Immature natural killer cell (primary cell): Measurements from ENCODE around the gene HUS1. TPM values are rescaled to one million over a fixed set of nuclear protein-coding genes. Genes with fewer than 3 reads are reported as not detected.
"Not testable (repeated sequence)": the region's sequence is repeated elsewhere in the genome, so short reads cannot be mapped to it uniquely, and the experiment has no call there.

Experiments
- DNase-seq, 3 donors: peaks; one replicate each; pipeline ENCODE4 v3.0.0; 2022; ENCODE audit warnings: mixed read lengths in 1 of 3
- H3K27ac Mint-ChIP-seq, 6 donors: one replicate each; pipeline ENCODE4 v1.8.0; 2020; ENCODE audit warnings: mixed read lengths in 6 of 6, mild to moderate bottlenecking in 5 of 6, inconsistent platforms in 4 of 6, moderate library complexity in 3 of 6
- H3K27me3 Mint-ChIP-seq, 3 donors: one replicate each; pipeline ENCODE4 v1.8.0; 2020 to 2021; ENCODE audit warnings: low read depth in 3 of 3, mild to moderate bottlenecking in 3 of 3, mixed read lengths in 3 of 3, moderate library complexity in 3 of 3, inconsistent platforms in 1 of 3
- H3K36me3 Mint-ChIP-seq, 3 donors: one replicate each; pipeline ENCODE4 v1.8.0; 2020; ENCODE audit warnings: mixed read lengths in 3 of 3, inconsistent platforms in 2 of 3, mild to moderate bottlenecking in 2 of 3
- H3K4me1 Mint-ChIP-seq, 2 donors: one replicate each; pipeline ENCODE4 v1.8.0; 2020; ENCODE audit warnings: inconsistent platforms in 2 of 2, mild to moderate bottlenecking in 2 of 2, mixed read lengths in 2 of 2, moderate library complexity in 1 of 2
- H3K4me3 Mint-ChIP-seq, 5 donors: one replicate each; pipeline ENCODE4 v1.8.0; 2020; ENCODE audit warnings: mild to moderate bottlenecking in 5 of 5, mixed read lengths in 5 of 5, inconsistent platforms in 3 of 5, moderate library complexity in 3 of 5
- H3K9me3 Mint-ChIP-seq, 6 donors: one replicate each; pipeline ENCODE4 v1.8.0; 2020; ENCODE audit warnings: mild to moderate bottlenecking in 6 of 6, mixed read lengths in 6 of 6, inconsistent platforms in 4 of 6, moderate library complexity in 3 of 6
- polyA plus RNA-seq, 3 donors: library from polyadenylated mRNA; unstranded; fragments of 300-500 nt; fragmentation: Illumina TruSeq; gene quantifications; one replicate each; pipeline ENCODE4 v1.2.3, GENCODE V29; 2021

Gene HUS1
- polyA plus RNA-seq, 3 donors from 2014 or later: 34.8 to 44.8 (median 44.0) TPM

DNA sequence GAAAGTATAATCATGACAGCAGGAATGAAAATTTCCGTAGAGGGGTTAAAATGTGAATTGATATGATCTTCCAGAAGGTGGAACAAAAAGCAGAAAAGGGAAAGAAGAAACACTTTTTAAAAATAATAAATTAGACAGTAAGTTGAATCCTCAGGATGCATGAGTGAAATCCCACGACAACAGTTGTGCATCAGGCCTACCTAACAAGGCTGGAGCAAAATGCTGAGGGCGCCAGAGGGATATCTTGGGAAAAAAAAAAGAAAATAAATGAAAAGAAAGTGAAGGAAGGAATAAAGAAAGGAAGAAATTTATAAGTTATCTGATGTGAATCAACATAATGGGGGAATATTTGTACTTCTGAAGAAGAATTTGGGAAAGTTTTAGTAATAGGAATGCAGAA, 13.0 kb upstream of the HUS1 start:
- H3K9me3 Mint-ChIP-seq: peaks cover 0 to 3% (median 0%) of the 10 kb centered on the region in 6 donors
- peak overlapping the region; percentile 91 to 98 (median 94) for H3K27ac Mint-ChIP-seq
- no peaks in the 10 kb centered on the region for H3K36me3 Mint-ChIP-seq
- peak overlapping the region; percentile 88 to 97 (median 92) for H3K4me3 Mint-ChIP-seq
- peaks cover 16 to 26% of the 10 kb centered on the region in 2 donors for H3K4me1 Mint-ChIP-seq
- H3K27me3 Mint-ChIP-seq: peaks cover 0 to 10% (median 0%) of the 10 kb centered on the region in 3 donors
- no peak for DNase-seq

- H3K4me1 Mint-ChIP-seq: peaks cover 16 to 26% of the 10 kb centered on the region in 2 donors
- H3K36me3 Mint-ChIP-seq: no peaks in the 10 kb centered on the region
- peak overlapping the region; percentile 91 to 98 (median 94) for H3K27ac Mint-ChIP-seq
- peaks cover 0 to 3% (median 0%) of the 10 kb centered on the region in 6 donors for H3K9me3 Mint-ChIP-seq
- H3K27me3 Mint-ChIP-seq: peaks cover 0 to 10% (median 0%) of the 10 kb centered on the region in 3 donors
- peak overlapping the region; percentile 88 to 97 (median 92) for H3K4me3 Mint-ChIP-seq
- DNase-seq: peak; percentile 77 to 83 (median 82)
These were observed 12.4 kb upstream of the HUS1 start for GRCh38 chr7:47991741-47992311.

DNA sequence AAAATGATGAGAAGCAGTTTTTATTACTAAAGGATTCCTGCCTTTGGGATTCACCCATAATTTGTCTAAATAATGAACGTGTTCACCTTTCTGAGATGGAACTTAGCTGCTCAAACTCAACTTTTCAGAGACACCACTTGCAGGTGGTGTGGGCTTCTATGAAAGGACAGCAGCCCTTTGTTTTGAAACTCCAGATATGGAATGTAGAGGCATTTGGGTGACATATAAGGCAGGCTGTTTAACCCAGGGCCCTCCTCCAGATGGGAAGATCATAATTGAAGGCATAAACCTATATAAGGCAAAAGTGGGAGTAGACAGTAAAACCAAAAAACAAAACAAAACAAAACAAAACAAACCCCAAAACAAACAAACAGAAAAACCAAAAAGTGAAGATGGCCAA, 11.9 kb upstream of the HUS1 start:
- DNase-seq: no peak
- peak overlapping the region; percentile 91 to 98 (median 94) for H3K27ac Mint-ChIP-seq
- H3K4me1 Mint-ChIP-seq: peaks cover 16 to 26% of the 10 kb centered on the region in 2 donors
- H3K36me3 Mint-ChIP-seq: no peaks in the 10 kb centered on the region
- H3K4me3 Mint-ChIP-seq: peak overlapping the region; percentile 88 to 97 (median 92)
- H3K27me3 Mint-ChIP-seq: peaks cover 0 to 10% (median 0%) of the 10 kb centered on the region in 3 donors
- H3K9me3 Mint-ChIP-seq: peaks cover 0 to 3% (median 0%) of the 10 kb centered on the region in 6 donors

DNA sequence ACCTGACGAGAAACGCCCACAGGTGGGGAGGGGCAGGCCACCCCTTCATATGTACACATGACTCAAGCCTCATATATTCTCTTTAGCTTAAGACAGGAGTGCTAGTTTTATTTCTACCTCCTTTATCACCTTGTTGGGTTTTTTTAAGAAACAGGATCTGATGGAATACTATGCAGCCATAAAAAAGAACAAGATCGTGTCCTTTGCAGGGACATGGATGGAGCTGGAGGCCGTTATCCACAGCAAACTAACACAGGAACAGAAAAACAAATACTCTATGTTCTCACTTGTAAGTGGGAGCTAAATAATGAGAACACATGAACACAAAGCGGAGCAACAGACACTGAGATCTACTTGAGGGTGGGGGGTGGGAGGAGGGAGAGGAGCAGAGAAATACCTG, 11.2 kb upstream of the HUS1 start:
- Mint-ChIP-seq H3K36me3 (no peaks in the 10 kb centered on the region), H3K27ac (peak overlapping the region in 3 of 6 donors; percentile 58 to 78 (median 68)), H3K4me3 (peak overlapping the region in 1 of 5 donors; percentile 34), H3K4me1 (peaks cover 16 to 26% of the 10 kb centered on the region in 2 donors), H3K27me3 (peaks cover 0 to 10% (median 0%) of the 10 kb centered on the region in 3 donors), H3K9me3 (peaks cover 0 to 3% (median 0%) of the 10 kb centered on the region in 6 donors)
- DNase-seq: no peak

GRCh38 chr7:47989607-47990400, 10.4 kb upstream of the HUS1 start:
- H3K36me3 Mint-ChIP-seq, H3K9me3 Mint-ChIP-seq, DNase-seq, H3K27me3 Mint-ChIP-seq, H3K4me3 Mint-ChIP-seq: not testable (repeated sequence)
- Mint-ChIP-seq H3K27ac (peak overlapping the region in 2 of 6 donors; percentile 56 to 70), H3K4me1 (peaks cover 16 to 23% of the 10 kb centered on the region in 2 donors)

DNA sequence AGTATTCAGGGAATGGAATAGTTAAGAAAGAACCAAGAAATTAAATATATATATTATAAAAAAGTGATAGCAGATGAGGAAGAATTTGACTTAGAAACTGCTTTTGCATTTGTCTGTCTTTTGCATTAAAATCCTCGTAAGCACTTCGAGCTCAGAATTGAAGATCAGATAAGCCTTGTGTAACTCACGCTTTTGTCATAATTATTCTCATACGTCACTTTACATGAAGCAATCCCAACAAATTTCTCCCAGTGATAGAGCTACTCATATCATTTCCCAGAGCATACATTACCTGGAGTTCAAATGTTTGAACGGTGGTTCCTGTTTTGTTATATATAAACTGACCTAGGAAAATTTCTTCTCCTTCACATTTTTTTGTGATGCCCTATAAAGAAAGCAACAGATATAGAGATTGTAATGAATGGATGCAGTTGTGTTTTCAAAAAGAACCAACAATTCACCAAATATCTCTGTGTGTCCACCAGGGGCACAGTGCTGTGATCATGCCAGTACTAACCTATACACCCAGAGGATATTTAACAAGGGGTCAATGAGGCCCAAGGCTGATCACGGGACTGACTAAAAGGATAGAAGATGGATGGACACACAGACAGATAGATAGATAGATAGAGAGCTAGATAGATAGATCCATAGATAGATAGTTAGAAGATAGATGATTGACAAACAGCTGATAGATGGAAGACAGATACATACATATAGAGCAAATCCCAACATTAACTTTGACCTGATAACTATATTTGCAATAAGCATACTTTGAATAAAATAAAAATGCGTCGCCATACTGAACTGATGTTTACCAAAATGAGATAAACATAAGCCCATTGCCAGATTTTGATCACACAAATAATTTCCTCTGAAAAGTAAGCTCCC, 9.3 kb upstream of the HUS1 start:
- no peak for DNase-seq
- H3K36me3 Mint-ChIP-seq: no peaks in the 10 kb centered on the region
- peaks cover 16 to 18% of the 10 kb centered on the region in 2 donors for H3K4me1 Mint-ChIP-seq
- peaks cover 0 to 8% (median 0%) of the 10 kb centered on the region in 3 donors for H3K27me3 Mint-ChIP-seq
- H3K4me3 Mint-ChIP-seq: no peak overlapping the region
- no peaks in the 10 kb centered on the region for H3K9me3 Mint-ChIP-seq
- no peak overlapping the region for H3K27ac Mint-ChIP-seq

DNA sequence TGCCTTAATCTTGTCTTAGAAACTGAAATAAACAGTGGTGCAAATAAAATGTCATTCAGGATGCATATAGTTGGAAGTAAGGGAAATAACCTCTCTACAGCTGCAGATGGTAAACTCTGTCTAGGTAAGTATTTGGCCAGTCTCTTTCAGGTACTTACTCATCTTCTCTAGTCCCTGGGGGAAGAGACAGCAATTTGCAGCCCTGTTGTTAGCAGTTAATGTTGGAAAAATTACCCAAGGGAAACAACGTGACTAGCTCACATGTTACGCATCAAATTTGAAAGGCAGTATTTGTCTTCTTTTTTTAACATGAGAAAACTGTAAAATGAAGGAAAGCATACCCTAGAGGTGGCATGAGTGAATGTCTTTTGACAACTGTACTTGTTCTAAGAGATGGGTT, 3.2 kb upstream of the HUS1 start:
- peaks cover 0 to 5% (median 0%) of the 10 kb centered on the region in 3 donors for H3K36me3 Mint-ChIP-seq
- H3K9me3 Mint-ChIP-seq: no peaks in the 10 kb centered on the region
- peaks cover 19 to 24% of the 10 kb centered on the region in 2 donors for H3K4me1 Mint-ChIP-seq
- no peak overlapping the region for H3K27ac Mint-ChIP-seq
- peaks cover 4 to 7% (median 5%) of the 10 kb centered on the region in 3 donors for H3K27me3 Mint-ChIP-seq
- DNase-seq: no peak
- no peak overlapping the region for H3K4me3 Mint-ChIP-seq

DNA sequence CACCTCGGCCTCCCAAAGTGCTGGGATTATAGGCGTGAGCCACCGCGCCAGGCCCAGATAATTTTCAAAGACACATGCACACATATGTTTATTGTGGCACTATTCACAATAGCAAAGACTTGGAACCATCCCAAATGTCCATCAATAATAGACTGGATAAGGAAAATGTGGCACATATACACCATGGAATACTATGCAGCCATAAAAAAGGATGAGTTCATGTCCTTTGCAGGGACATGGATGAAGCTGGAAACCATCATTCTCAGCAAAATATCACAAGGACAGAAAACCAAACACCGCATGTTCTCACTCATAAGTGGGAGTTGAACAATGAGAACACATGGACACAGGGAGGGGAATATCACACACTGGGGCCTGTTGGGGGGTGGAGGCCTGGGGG, 1.2 kb upstream of the HUS1 start:
- peaks cover 4 to 14% (median 7%) of the 10 kb centered on the region in 3 donors for H3K36me3 Mint-ChIP-seq
- not testable (repeated sequence) for H3K9me3 Mint-ChIP-seq, H3K27ac Mint-ChIP-seq, H3K27me3 Mint-ChIP-seq, DNase-seq, H3K4me3 Mint-ChIP-seq
- H3K4me1 Mint-ChIP-seq: peaks cover 22 to 31% of the 10 kb centered on the region in 2 donors

GRCh38 chr7:47979832-47980181, 392 bp upstream of the HUS1 start:
- Mint-ChIP-seq H3K9me3 (no peaks in the 10 kb centered on the region), H3K27ac (peak overlapping the region; percentile 91 to 99 (median 94)), H3K36me3 (peaks cover 4 to 15% (median 14%) of the 10 kb centered on the region in 3 donors), H3K27me3 (peaks cover 4 to 7% (median 5%) of the 10 kb centered on the region in 3 donors), H3K4me1 (peaks cover 22 to 31% of the 10 kb centered on the region in 2 donors), H3K4me3 (peak overlapping the region; percentile 88 to 100 (median 91))
- DNase-seq: no peak

DNA sequence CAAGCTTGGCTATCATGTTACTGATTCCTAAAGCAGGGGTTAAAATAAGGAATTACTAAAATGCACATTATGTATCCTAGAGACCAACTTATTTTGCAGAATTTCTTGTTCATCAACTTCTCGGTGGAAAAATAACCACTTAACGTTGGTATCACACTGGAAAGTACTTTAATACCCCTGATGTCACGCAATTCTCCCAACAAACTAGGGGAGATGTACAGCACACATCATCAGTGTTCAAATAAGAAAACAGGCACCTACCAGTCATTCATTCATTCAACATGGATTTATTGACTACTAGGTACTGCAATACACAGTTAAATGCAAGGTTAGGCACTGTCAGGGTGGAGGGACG, 648 bp downstream of the HUS1 start:
- no peak for DNase-seq
- Mint-ChIP-seq H3K9me3 (no peaks in the 10 kb centered on the region), H3K27me3 (peaks cover 4 to 7% (median 5%) of the 10 kb centered on the region in 3 donors), H3K4me1 (peaks cover 23 to 37% of the 10 kb centered on the region in 2 donors), H3K27ac (peak overlapping the region; percentile 91 to 99 (median 94)), H3K4me3 (peak overlapping the region; percentile 88 to 100 (median 91)), H3K36me3 (peaks cover 4 to 24% (median 23%) of the 10 kb centered on the region in 3 donors)

- Mint-ChIP-seq H3K36me3 (peaks cover 14 to 55% (median 34%) of the 10 kb centered on the region in 3 donors), H3K27me3 (peaks cover 0 to 3% (median 0%) of the 10 kb centered on the region in 3 donors), H3K9me3 (no peaks in the 10 kb centered on the region), H3K4me3 (no peak overlapping the region), H3K27ac (no peak overlapping the region), H3K4me1 (peaks cover 27 to 56% of the 10 kb centered on the region in 2 donors)
- DNase-seq: no peak
These were observed 5.7 kb downstream of the HUS1 start for GRCh38 chr7:47973739-47974138.

DNA sequence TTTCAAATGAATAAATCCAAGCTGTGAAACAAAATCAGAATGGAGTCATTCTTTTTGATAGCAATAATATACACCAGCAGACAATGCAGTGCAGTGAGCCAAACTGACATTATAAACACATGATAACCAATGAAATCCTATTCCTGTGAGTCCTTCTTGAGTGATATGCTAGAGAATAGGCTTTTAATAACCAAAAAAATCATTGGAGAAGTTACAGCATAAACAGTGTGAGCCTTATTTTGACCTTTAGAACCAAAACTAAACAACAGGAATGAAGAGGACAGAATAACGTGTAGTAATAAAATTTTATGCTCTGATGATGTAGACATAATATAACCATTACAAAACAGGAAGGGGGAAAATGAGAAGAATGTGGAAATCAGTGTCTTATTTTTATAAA, 8.7 kb downstream of the HUS1 start:
- Mint-ChIP-seq H3K4me1 (peaks cover 19 to 49% of the 10 kb centered on the region in 2 donors), H3K27ac (peak overlapping the region in 2 of 6 donors; percentile 21 to 39), H3K4me3 (no peak overlapping the region), H3K36me3 (peaks cover 23 to 67% (median 38%) of the 10 kb centered on the region in 3 donors), H3K27me3 (peaks cover 0 to 2% (median 1%) of the 10 kb centered on the region in 3 donors), H3K9me3 (no peaks in the 10 kb centered on the region)
- DNase-seq: no peak
